Measurements from ENCODE around the gene TMEM163.
"Not testable (repeated sequence)": the region's sequence is repeated elsewhere in the genome, so short reads cannot be mapped to it uniquely, and the experiment has no call there.

The TMEM163 gene

GRCh38 chr2:134512734-134513464, 205.9 kb downstream of the TMEM163 start:
- no peak for DNase-seq

- peak; percentile 59 for DNase-seq
These were observed 210.4 kb downstream of the TMEM163 start for GRCh38 chr2:134508391-134508790.

GRCh38 chr2:134507697-134508096, 211.1 kb downstream of the TMEM163 start:
- DNase-seq, result no peak

GRCh38 chr2:134507159-134507558, 211.6 kb downstream of the TMEM163 start:
- DNase-seq, result not testable (repeated sequence)

- DNase-seq, result no peak
These were observed 213.4 kb downstream of the TMEM163 start for GRCh38 chr2:134505446-134505845.

- no peak for DNase-seq
These were observed 214.0 kb downstream of the TMEM163 start for GRCh38 chr2:134504586-134505336.

- DNase-seq, result no peak
These were observed 216.7 kb downstream of the TMEM163 start for GRCh38 chr2:134502104-134502503.

- no peak for DNase-seq
These were observed 217.2 kb downstream of the TMEM163 start for GRCh38 chr2:134501476-134502091.

GRCh38 chr2:134500211-134500935, 218.4 kb downstream of the TMEM163 start:
- no peak for DNase-seq

- no peak for DNase-seq
These were observed 219.4 kb downstream of the TMEM163 start for GRCh38 chr2:134499307-134499926.

GRCh38 chr2:134498654-134499053, 220.1 kb downstream of the TMEM163 start:
- no peak for DNase-seq

GRCh38 chr2:134493797-134494196, 225.0 kb downstream of the TMEM163 start:
- DNase-seq, result no peak

- DNase-seq, result peak; percentile 92
These were observed 226.9 kb downstream of the TMEM163 start for GRCh38 chr2:134491771-134492441.

GRCh38 chr2:134491022-134491421, 227.8 kb downstream of the TMEM163 start:
- DNase-seq, result no peak

- no peak for DNase-seq
These were observed 228.2 kb downstream of the TMEM163 start for GRCh38 chr2:134490559-134490958.

- DNase-seq, result no peak
These were observed 228.9 kb downstream of the TMEM163 start for GRCh38 chr2:134489732-134490384.

- DNase-seq, result no peak
These were observed 235.9 kb downstream of the TMEM163 start for GRCh38 chr2:134482766-134483340.

- no peak for DNase-seq
These were observed 236.6 kb downstream of the TMEM163 start for GRCh38 chr2:134482131-134482723.

GRCh38 chr2:134479696-134480330, 239.0 kb downstream of the TMEM163 start:
- no peak for DNase-seq

- not testable (repeated sequence) for DNase-seq
These were observed 241.8 kb downstream of the TMEM163 start for GRCh38 chr2:134476982-134477381.
